22Rv1 (cell line): ENCODE data around the gene PPARG.

Experiments used
- ZFX ChIP-seq: fragments of 450-650 bp; IDR thresholded peaks from 2 replicates; pipeline ENCODE4 v1.6.1; 2017; ENCODE audit warnings: antibody characterized with exemption, borderline replicate concordance
- TF ChIP-seq, protein P1 (sequence below): fragments of 450-650 bp; IDR thresholded peaks from 2 replicates; pipeline ENCODE4 v1.5.1; 2017; ENCODE audit warnings: mild to moderate bottlenecking

- TF ChIP-seq, protein P1, sequence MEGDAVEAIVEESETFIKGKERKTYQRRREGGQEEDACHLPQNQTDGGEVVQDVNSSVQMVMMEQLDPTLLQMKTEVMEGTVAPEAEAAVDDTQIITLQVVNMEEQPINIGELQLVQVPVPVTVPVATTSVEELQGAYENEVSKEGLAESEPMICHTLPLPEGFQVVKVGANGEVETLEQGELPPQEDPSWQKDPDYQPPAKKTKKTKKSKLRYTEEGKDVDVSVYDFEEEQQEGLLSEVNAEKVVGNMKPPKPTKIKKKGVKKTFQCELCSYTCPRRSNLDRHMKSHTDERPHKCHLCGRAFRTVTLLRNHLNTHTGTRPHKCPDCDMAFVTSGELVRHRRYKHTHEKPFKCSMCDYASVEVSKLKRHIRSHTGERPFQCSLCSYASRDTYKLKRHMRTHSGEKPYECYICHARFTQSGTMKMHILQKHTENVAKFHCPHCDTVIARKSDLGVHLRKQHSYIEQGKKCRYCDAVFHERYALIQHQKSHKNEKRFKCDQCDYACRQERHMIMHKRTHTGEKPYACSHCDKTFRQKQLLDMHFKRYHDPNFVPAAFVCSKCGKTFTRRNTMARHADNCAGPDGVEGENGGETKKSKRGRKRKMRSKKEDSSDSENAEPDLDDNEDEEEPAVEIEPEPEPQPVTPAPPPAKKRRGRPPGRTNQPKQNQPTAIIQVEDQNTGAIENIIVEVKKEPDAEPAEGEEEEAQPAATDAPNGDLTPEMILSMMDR = no peak
- no peak for TF ChIP-seq ZFX
Measured at GRCh38 chr3:12449889-12450682, 161.2 kb downstream of the PPARG start.
